ENCODE results near the gene DCAF10. TPM values are rescaled to one million over a fixed set of nuclear protein-coding genes. Genes with fewer than 3 reads are reported as not detected.

The DCAF10 gene
- total RNA-seq, 1 donor from 2014 or later: 14.9 TPM

- peaks cover 1% of the 10 kb centered on the region for H3K27me3 Mint-ChIP-seq (ENCODE audit: unreplicated experiment)
- peak; percentile 90 for TF ChIP-seq CTCF (IDR thresholded peaks at IDR 0.05; ENCODE audit: unreplicated experiment)
- H3K36me3 Mint-ChIP-seq (ENCODE audit: low read depth, unreplicated experiment): no peaks in the 10 kb centered on the region
- peak; percentile 97 for DNase-seq (ENCODE audit: low spot score)
- H3K4me3 Mint-ChIP-seq (ENCODE audit: unreplicated experiment): peak within 1 kb of the TSS; percentile 96
- H3K4me1 Mint-ChIP-seq (ENCODE audit: unreplicated experiment): peaks cover 9% of the 10 kb centered on the region
- H3K27ac Mint-ChIP-seq (ENCODE audit: unreplicated experiment): peak within 1 kb of the TSS; percentile 8
- no peaks in the 10 kb centered on the region for H3K9me3 Mint-ChIP-seq (ENCODE audit: unreplicated experiment)
Observed at GRCh38 chr9:37903647-37904444, 103.2 kb downstream of the DCAF10 start, which contains the start of gene SLC25A51. Gene SLC25A51 (minus strand): TSS chr9:37904127. CDS start chr9:37888550, 15,577 bp downstream.

- peak overlapping the region; percentile 96 for H3K4me3 Mint-ChIP-seq (ENCODE audit: unreplicated experiment)
- H3K27ac Mint-ChIP-seq (ENCODE audit: unreplicated experiment): peak overlapping the region; percentile 8
- no peaks in the 10 kb centered on the region for H3K36me3 Mint-ChIP-seq (ENCODE audit: low read depth, unreplicated experiment)
- peaks cover 9% of the 10 kb centered on the region for H3K4me1 Mint-ChIP-seq (ENCODE audit: unreplicated experiment)
- H3K27me3 Mint-ChIP-seq (ENCODE audit: unreplicated experiment): peaks cover 1% of the 10 kb centered on the region
- peak; percentile 36 for TF ChIP-seq CTCF (IDR thresholded peaks at IDR 0.05; ENCODE audit: unreplicated experiment)
- no peak for DNase-seq (ENCODE audit: low spot score)
- no peaks in the 10 kb centered on the region for H3K9me3 Mint-ChIP-seq (ENCODE audit: unreplicated experiment)
Observed at GRCh38 chr9:37904445-37905130, 104.0 kb downstream of the DCAF10 start.

GRCh38 chr9:37905131-37905505 lies 104.5 kb downstream of the DCAF10 start:
- Mint-ChIP-seq H3K27me3 (ENCODE audit: unreplicated experiment) (peaks cover 1% of the 10 kb centered on the region), H3K36me3 (ENCODE audit: low read depth, unreplicated experiment) (no peaks in the 10 kb centered on the region), H3K9me3 (ENCODE audit: unreplicated experiment) (no peaks in the 10 kb centered on the region), H3K27ac (ENCODE audit: unreplicated experiment) (no peak overlapping the region), H3K4me3 (ENCODE audit: unreplicated experiment) (no peak overlapping the region), H3K4me1 (ENCODE audit: unreplicated experiment) (peaks cover 9% of the 10 kb centered on the region)
- DNase-seq (ENCODE audit: low spot score): no peak
- TF ChIP-seq CTCF (IDR thresholded peaks at IDR 0.05; ENCODE audit: unreplicated experiment): no peak

GRCh38 chr9:37905776-37906175 lies 105.2 kb downstream of the DCAF10 start:
- Mint-ChIP-seq H3K27me3 (ENCODE audit: unreplicated experiment) (peaks cover 1% of the 10 kb centered on the region), H3K9me3 (ENCODE audit: unreplicated experiment) (no peaks in the 10 kb centered on the region), H3K4me3 (ENCODE audit: unreplicated experiment) (peak overlapping the region; percentile 61), H3K4me1 (ENCODE audit: unreplicated experiment) (peaks cover 9% of the 10 kb centered on the region), H3K27ac (ENCODE audit: unreplicated experiment) (no peak overlapping the region), H3K36me3 (ENCODE audit: low read depth, unreplicated experiment) (no peaks in the 10 kb centered on the region)
- TF ChIP-seq CTCF (IDR thresholded peaks at IDR 0.05; ENCODE audit: unreplicated experiment): no peak
- no peak for DNase-seq (ENCODE audit: low spot score)

Measured in endothelial cell (in vitro differentiated cells).